ENCODE data around the gene GIGYF1.
A peak's percentile ranks its signal among the peaks of the same experiment; 100 is the strongest.
"Not testable (repeated sequence)": the region's sequence is repeated elsewhere in the genome, so short reads cannot be mapped to it uniquely, and the experiment has no call there.

The GIGYF1 gene

GRCh38 chr7:100708395-100708794 is 14.3 kb upstream of the GIGYF1 start:
- no peak for DNase-seq

- DNase-seq: no peak
These were observed 12.7 kb upstream of the GIGYF1 start for GRCh38 chr7:100706672-100707311.

- peak; percentile 97 for DNase-seq
These were observed 12.0 kb upstream of the GIGYF1 start, which contains the start of gene POP7 for GRCh38 chr7:100705753-100706671. Gene POP7 (plus strand): TSS chr7:100706121. CDS start chr7:100706831, 710 bp downstream.

DNA sequence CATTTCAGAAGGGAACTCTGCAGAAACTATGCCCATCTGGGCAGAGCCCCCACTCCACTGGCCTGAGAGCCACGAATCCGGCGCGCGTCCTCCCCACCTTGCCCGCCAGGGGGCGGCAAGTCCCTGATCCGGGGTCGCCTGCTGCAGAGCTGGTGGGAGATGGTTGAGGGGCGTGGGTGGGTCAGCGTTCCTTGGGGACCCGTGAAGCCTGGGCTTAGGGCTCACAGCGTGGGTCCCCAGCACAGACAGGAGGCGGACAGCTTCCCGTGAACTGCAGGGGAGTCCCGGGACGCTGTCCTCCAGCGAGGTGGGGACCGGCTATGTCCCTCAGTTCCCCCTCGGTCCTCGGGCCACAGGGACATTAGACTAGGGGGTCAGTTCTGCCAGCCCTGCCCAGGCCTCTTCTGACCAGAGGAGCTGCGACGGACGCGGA is 11.3 kb upstream of the GIGYF1 start:
- DNase-seq: peak; percentile 56

DNA sequence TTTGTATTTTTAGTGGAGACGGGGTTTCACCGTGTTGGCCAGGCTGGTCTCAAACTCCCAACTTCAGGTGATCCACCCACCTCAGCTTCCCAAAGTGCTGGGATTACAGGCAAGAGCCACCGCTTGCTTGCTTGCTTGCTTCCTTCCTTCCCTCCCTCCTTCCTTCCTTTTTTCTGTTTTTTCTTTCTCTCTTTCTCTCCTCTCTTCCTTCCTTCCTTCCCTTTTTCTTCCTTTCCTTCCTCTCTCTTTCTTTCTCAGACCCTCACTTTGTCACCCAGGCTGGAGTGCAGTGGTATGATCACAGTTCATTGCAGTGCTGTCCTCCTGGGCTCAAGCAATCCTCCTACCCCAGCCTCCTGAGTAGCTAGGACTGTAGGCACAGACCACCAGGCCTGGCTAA is 7.0 kb upstream of the GIGYF1 start:
- DNase-seq: not testable (repeated sequence)

GRCh38 chr7:100699018-100699417 is 5.0 kb upstream of the GIGYF1 start:
- no peak for DNase-seq

- DNase-seq: no peak
These were observed 2.1 kb upstream of the GIGYF1 start for GRCh38 chr7:100696123-100696521.

DNA sequence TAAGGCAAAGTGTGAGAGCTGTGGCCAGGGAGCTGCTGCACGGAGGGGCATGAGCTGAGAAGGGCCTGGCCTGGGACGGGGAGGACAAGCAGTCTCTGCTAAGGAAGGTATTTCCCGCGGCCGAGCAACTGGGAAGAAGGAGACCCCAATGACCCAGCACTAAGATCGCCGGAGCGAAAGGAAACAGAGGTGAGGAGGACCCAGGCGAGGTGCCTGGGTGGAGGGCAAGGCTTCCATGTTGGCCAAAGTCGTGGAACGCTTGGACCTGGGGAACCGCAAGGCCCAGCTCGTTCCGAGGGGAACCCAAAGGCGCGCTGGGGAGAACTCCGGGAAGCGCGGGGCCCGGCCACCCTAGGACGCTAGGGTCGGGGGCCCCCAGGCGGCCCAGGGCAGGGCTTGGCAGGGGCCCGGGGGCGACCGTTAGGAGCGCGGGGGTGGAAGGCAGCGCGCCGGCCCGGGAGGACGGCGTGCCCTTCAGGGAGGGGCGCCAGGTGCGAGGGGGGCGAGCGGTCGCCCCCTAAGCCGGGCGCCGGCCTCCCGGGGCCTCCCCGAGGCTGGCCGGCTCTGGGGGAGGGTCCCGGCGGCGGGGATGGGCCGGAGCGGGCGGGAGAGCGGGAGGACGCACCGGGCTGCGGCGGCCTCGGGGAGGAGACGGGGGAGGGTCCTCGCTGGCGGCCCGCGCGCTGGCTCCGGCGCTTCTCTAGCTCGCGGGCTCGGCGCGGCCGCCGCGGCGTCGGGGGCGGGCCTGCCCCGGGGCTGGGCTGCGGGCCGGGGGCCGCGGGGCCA is 545 bp downstream of the GIGYF1 start:
- DNase-seq: no peak

GRCh38 chr7:100692578-100692961 is 1.5 kb downstream of the GIGYF1 start:
- no peak for DNase-seq

GRCh38 chr7:100691676-100692577 is 2.1 kb downstream of the GIGYF1 start:
- peak; percentile 68 for DNase-seq

DNA sequence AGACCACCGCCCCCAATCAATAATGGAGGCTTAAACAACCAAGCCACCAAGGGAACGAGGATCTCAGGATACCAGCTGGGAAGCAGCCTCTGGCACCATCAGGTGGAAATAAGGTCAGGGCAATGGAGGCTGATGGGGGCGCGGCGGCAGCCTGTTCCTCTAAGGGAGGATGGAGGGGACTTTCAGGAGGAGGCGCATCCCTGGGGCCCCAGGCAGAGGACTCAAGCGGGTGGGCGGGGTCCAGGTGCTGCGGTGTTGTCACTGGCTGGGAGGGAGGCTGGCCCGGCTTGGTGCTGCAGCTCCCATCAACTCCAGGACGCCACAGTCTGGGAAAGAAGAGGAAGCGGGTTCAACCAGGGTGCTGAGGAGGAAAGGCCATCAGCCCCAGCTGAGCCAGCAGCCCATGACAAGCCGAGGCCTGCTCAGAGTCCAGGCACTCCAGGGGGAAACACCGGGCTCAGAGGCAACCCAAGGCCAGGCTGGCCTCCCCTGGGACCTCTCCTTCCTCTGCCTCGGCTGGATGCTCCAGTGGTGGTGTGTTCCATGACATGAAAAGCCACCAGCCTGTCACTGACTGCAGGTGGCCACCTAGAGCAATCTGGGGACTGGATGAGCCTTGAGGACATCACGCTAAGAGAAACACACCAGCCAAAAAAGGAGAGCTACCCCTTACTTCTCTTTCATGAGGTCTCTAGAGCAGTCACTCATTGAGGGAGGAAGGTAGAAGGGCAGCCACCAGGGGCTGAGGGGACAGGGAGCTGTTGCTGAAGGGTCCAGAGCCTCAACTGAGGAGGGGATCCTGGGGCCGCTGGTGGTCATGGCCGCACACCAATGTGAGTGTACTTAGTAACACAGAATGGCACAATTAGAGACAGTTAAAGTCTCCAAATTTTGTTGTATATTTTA is 4.6 kb downstream of the GIGYF1 start:
- no peak for DNase-seq

GRCh38 chr7:100688326-100688860 is 5.7 kb downstream of the GIGYF1 start:
- DNase-seq: no peak

DNA sequence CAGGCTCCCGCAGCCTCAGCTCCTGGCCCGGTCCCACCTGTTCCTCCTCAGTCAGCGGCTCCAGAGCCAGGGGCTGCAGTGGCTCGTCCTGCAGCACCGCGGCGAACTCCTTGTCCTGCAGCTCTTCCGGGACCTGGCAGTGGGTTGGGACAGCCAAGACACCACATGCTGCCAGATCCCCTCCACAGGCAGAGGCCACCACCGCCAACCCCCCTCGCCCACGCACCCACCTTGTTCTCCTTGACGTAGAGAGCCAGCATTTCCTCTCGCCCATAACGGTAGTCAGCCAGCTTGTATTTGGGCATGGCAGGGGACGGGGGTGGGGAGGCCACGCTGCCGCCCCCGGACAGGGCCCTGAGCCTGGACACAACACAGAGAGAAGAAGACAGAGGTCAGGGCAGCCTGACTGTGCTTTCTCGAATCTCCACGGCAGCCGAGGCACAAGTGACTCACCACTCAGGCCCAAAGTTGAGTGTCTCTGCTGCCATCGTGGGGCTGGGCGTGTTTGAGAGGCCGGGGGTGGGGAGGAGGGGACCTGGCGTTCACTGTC is 6.2 kb downstream of the GIGYF1 start:
- DNase-seq: no peak

DNA sequence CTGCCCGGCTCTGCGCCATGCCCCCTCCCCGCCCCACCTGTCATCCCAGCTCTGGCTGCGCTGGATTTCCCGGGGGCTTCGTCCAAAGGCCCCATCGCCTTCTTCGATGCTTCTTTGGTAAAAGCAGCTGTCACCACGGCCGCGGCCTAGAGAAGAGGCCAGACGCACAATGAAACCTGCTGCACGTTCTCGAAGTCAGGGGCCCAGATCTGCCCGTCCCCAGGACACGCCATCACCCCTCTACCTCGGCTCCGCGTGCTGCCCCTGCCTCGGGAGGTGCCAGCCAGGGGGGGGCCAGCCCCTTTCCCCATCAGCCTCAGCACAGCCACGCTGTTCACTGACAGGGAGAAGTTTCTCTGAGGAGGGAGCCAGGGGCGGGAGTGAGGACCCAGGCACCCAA is 6.8 kb downstream of the GIGYF1 start:
- DNase-seq: no peak

DNA sequence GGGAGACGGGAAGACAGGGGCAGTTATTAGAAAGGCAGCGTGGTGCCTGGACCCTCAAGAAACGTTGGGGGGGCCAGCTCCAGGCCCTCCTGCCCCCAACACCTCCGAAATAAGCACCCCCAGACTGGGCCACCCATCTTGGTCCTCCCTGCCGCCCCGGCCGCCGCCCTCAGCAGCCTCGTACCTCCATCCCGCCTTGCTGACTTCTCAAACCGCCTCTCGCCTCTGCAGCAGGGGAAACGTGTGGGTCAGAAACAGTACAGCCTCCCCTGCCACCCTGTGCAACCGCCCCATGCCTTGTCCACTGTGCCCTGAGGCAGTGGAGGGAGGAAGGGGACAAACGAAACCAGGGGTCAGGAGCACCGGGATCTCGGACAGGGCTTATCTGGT is 7.2 kb downstream of the GIGYF1 start:
- DNase-seq: no peak

DNA sequence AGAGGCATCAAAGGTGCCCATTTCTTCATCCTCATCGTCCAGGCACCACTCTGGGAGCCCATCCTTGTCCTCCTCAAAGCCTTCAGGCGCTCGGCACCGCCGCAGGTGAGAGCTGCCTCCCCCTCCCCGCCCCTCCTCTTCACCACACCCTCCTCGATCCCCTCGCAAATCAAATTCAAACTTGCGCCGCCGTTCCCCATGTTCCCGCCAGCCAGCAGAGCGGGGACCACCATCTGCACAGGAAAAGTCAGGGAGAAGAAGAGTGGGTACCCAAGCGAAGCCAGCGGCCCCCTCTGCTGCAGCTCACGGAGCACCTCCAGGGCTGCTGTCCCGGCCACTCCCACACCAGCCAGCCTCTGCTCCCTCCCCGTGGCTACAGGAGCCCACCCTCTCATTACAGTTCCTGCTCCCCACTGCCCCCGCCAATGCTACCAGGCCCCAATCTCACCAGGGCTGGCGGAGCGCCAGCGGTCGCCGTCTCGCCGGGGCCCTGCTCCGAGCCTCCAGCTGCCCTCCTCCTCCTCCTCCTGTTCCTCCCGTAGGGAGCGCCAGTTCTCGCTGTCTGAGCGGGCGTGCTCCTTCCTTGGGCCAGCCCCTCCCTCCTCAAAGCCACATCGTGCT is 7.7 kb downstream of the GIGYF1 start:
- no peak for DNase-seq

DNA sequence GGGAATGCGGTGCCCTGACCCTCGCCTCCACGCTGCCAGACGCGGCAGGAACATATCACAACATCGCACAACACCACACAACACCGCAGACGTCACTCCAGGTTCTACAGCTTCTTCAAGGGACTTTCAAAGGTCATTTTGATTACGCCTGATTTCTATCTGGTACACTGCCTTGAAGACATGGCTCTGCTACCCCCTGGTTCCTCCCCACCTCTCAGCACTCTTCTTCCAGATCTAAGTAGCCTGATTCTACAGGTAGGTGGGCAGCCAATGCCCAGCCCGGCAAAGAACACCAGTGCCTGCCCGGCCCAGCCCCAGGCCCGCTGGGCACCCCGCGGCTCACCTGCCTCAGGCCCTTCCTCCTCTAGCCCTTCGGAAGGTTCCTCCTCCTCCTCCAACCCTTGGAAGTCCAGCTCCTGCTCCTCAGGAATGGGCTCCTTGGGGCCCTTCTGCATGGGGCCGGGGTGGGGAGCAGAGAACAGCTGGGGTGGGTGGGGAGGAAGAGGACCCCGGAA is 8.4 kb downstream of the GIGYF1 start:
- DNase-seq: no peak

DNA sequence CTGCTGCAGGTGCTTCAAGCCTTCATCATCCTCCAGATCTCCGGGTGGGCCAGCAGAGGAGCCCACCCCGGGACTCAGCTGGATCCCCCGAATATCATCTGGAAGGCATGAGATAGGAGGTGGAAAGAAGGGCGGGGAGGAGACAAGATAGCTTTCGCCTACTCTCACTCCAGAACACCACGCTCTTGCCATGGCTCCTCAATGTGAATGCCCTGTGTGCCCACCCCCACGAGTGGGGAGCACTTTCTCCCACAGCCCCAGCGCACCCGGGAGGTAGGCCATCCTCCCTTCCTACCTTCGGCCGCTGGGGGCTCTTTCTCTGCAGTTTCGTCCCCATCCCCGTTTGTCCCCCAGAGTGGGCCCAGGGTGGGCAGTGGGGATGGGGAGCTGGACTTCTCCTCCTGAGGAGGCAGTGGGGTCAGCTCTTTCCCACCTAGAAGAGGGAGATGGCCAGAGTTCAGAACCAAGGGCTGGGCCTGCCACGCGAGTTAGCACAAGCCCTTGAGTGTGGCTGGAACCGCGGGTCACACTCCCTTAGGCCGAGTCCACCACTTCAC is 8.9 kb downstream of the GIGYF1 start:
- DNase-seq: no peak

DNA sequence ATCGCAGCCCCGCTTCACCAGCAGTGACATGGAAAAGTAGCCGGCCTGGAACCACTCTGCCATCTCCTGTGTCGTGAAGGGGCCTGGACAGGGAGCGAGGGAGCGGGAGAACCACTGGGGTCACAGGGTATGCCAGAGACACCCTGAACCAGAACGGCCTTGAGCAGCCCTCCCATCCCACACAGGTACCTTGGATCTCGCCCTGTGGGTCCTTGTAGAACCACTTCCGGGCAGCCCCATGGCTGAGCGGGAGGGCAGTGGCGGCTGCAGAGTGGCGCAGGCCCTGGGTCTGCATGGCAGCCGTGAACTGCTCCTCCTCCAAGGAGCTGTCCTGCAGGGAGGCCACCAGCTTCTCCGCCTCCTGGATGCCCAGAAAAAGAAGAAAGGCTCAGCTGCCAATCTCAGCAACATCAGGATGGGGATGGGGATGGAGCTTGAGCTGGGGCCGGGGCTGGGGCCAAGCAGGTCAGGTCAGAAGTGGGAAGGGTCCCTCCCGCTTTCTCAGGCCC is 9.5 kb downstream of the GIGYF1 start:
- DNase-seq: no peak

Measured in NCI-H1105 (cell line).